HepG2 (cell line): ENCODE measurements around the gene SHC3. TPM values are rescaled to one million over a fixed set of nuclear protein-coding genes. Genes with fewer than 3 reads are reported as not detected.

Source experiments
- ATAC-seq: fragments of 200-7000 bp; cut with Tn5 transposase; 3 replicates; pipeline ENCODE4 v1.9.1; 2020; ENCODE audit warnings: mild to moderate bottlenecking, moderate library complexity
- BruUV-seq: library from RNA; stranded (reverse); fragments of 400-500 nt; replicated peaks from 2 replicates; lab custom pipeline; 2021; lab: Mats Ljungman, UMichigan
- CTCF ChIA-PET: fragments of 300-600 bp; formaldehyde crosslinking; extraction: SDS; loops from one replicate; lab custom pipeline; 2021; ENCODE audit warnings: low total read pairs, inconsistent platforms, low intra/inter-chr PET ratio; lab: Yijun Ruan, JAX
- POLR2A ChIA-PET: fragments of 350-600 bp; sonication (Branson Sonifier 250); formaldehyde crosslinking; loops from one replicate; lab custom pipeline; 2020; ENCODE audit warnings: antibody characterized with exemption, inconsistent platforms; lab: Yijun Ruan, JAX
- DNase-seq: peaks from one replicate; pipeline ENCODE4 v3.0.0-alpha.2; 2015; ENCODE audit warnings: low spot score
- FAIRE-seq: peaks from 3 replicates; lab custom pipeline; 2011; peaks lifted over from hg19 to GRCh38; lab: Jason Lieb, UNC
- H2AFZ ChIP-seq: one replicate; pipeline ENCODE4 v1.6.1; 2011; ENCODE audit warnings: low read length, inconsistent platforms
- H3K27ac ChIP-seq: fragments of 300-600 bp; 3 replicates; pipeline ENCODE4 v1.8.0; 2011; ENCODE audit warnings: mixed run types, mild to moderate bottlenecking, mixed read lengths, low read length, inconsistent platforms; ENCODE audit not compliant: insufficient read depth; ENCODE audit errors: extremely low read length
- H3K27me3 ChIP-seq, 2 experiments: fragments of 200-600 bp in 1 of 2; 2 replicates in 1 of 2; 3 replicates in 1 of 2; pipeline versions ENCODE4 v1.6.0 to v1.8.0; 2011; ENCODE audit warnings: low read length in 2 of 2, mild to moderate bottlenecking in 2 of 2, moderate library complexity in 2 of 2, inconsistent platforms in 1 of 2; ENCODE audit not compliant: insufficient read depth in 2 of 2, control insufficient read depth in 1 of 2
- H3K36me3 ChIP-seq, 2 experiments: fragments of 200-600 bp in 1 of 2; replicated peaks in 1 of 2; 2 replicates in 1 of 2; 3 replicates in 1 of 2; pipeline versions ENCODE4 v1.5.1 to v1.8.0; 2011; ENCODE audit warnings: low read length in 2 of 2, inconsistent platforms in 1 of 2; ENCODE audit not compliant: insufficient read depth in 2 of 2, control insufficient read depth in 1 of 2
- H3K4me1 ChIP-seq: 2 replicates; pipeline ENCODE4 v1.5.1; 2012; ENCODE audit warnings: low read length, inconsistent platforms; ENCODE audit not compliant: insufficient read depth
- H3K4me2 ChIP-seq: 2 replicates; pipeline ENCODE4 v1.6.0; 2011; ENCODE audit warnings: low read depth, low read length, inconsistent platforms
- H3K4me3 ChIP-seq, 3 experiments: fragments of 200-600 bp in 1 of 3; sonication (generic), shearing (Covaris generic) in 1 of 3; replicated peaks in 1 of 3; 2 replicates each; pipeline ENCODE4 v1.5.1; 2011 to 2016; ENCODE audit warnings: low read length in 3 of 3, inconsistent platforms in 2 of 3, low read depth in 2 of 3, mild to moderate bottlenecking in 2 of 3, control low read depth in 1 of 3, mixed read lengths in 1 of 3; ENCODE audit not compliant: insufficient read depth in 1 of 3
- H3K79me2 ChIP-seq: one replicate; pipeline ENCODE4 v1.6.1; 2011; ENCODE audit warnings: low read length, inconsistent platforms; ENCODE audit not compliant: insufficient read depth
- H3K9ac ChIP-seq: 2 replicates; pipeline ENCODE4 v1.6.0; 2011; ENCODE audit warnings: mild to moderate bottlenecking, low read depth, low read length, inconsistent platforms; ENCODE audit not compliant: insufficient read depth
- H3K9me3 ChIP-seq: 2 replicates; pipeline ENCODE4 v1.5.1; 2012; ENCODE audit warnings: mild to moderate bottlenecking, low read length
- H4K20me1 ChIP-seq: 2 replicates; pipeline ENCODE4 v1.6.0; 2011; ENCODE audit warnings: inconsistent platforms, mild to moderate bottlenecking, low read length, moderate library complexity; ENCODE audit not compliant: insufficient read depth
- ARID3A ChIP-seq: IDR thresholded peaks from 2 replicates; pipeline ENCODE4 v1.6.1; 2012; ENCODE audit warnings: low read depth, low read length, improper control_type of control experiment
- BRD4 ChIP-seq: sonication (generic); formaldehyde crosslinking; IDR thresholded peaks from 2 replicates; pipeline ENCODE4 v1.4.0; 2020; ENCODE audit warnings: missing genetic modification reagents
- CEBPZ ChIP-seq: IDR thresholded peaks from 2 replicates; pipeline ENCODE4 v1.6.1; 2012; ENCODE audit warnings: low read length, improper control_type of control experiment
- LCORL ChIP-seq, 2 experiments: fragments of 450-650 bp in 1 of 2; sonication (generic) in 1 of 2; formaldehyde crosslinking in 1 of 2; IDR thresholded peaks; 2 replicates each; pipeline versions ENCODE4 v1.5.0 to v1.6.1; 2017 to 2020; ENCODE audit warnings: antibody characterized with exemption in 1 of 2, missing genetic modification reagents in 1 of 2
- SMARCC2 ChIP-seq: fragments of 450-650 bp; IDR thresholded peaks from 2 replicates; pipeline ENCODE4 v1.6.1; 2017; ENCODE audit warnings: antibody characterized with exemption, mild to moderate bottlenecking
- ZBTB49 ChIP-seq: sonication (generic); formaldehyde crosslinking; IDR thresholded peaks from 2 replicates; pipeline ENCODE4 v1.4.0; 2020; ENCODE audit warnings: missing genetic modification reagents, borderline replicate concordance
- ZNF441 ChIP-seq: sonication (generic); formaldehyde crosslinking; IDR thresholded peaks from 2 replicates; pipeline ENCODE4 v1.7.0; 2021; ENCODE audit warnings: missing genetic modification reagents, borderline replicate concordance
- ZNF775 ChIP-seq: sonication (generic); formaldehyde crosslinking; IDR thresholded peaks from 2 replicates; pipeline ENCODE4 v1.4.0; 2020; ENCODE audit warnings: missing genetic modification reagents, mild to moderate bottlenecking, moderate library complexity, borderline replicate concordance
- WGBS: methylation state at CpG from one replicate; pipeline ENCODE4 v1.1.6; 2017; ENCODE audit warnings: low lambda C conversion rate; 5-methylcytosine and 5-hydroxymethylcytosine counted together
- in situ Hi-C: cut with HindIII; loops from 2 replicates; pipeline ENCODE4 v1.10.0; 2017; ENCODE audit warnings: low pct_unique_long_range_greater_than_20kb; ENCODE audit not compliant: extremely low pct_ligation_motif_present
- intact Hi-C: fragments of 100-400 bp; cut with micrococcal nuclease; formaldehyde crosslinking; loops from one replicate; pipeline ENCODE4 v1.10.0; 2022; ENCODE audit not compliant: unreplicated experiment
- polyA plus RNA-seq, 8 experiments: library from polyadenylated mRNA; depleted of rRNA in 3 of 8; stranded (reverse) in 7 of 8; unstranded in 1 of 8; fragments of >200 nt; fragmentation: Illumina TruSeq in 4 of 8; extraction: Trizol in 4 of 8; gene quantifications; 2 replicates each; pipeline versions ENCODE4 v1.2.1 to v1.2.3, GENCODE V29; 2011 to 2016; ENCODE audit warnings: low read depth in 4 of 8, missing spikeins in 1 of 8, mixed read lengths in 1 of 8; ENCODE audit not compliant: insufficient read depth in 1 of 8
- total RNA-seq, 5 experiments: library from RNA; depleted of rRNA; stranded (reverse); fragments of >200 nt; fragmentation: Illumina TruSeq; extraction: Trizol; gene quantifications; 2 replicates each; pipeline ENCODE4 v1.2.3, GENCODE V29; 2016; ENCODE audit warnings: low read depth in 1 of 5

Gene SHC3
- total and polyA plus RNA-seq, 2 of the 13 experiments (the other 11 are each of a cell fraction or from before 2014, with no cell fraction given), result 0.09 to 0.89 TPM

DNA sequence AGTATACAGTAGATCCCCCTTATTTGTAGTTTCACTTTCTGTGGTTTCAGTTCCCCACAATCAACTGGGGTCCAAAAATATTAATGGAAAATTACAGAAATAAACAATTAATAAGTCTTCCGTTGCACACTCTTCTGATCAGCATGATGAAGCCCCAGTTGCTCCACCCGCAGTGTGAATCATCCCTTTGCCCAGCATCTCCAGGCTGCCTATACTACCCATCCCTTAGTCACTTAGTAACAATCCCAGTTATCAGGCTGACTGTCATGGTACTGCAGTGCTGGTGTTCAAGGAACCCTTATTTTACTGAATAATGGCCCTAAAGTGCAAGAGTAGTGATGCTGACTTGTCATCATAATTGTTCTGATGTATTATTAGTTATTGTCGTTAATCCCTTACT is 28.9 kb downstream of the SHC3 start:
- POLR2A ChIA-PET, result no interaction called here
- H3K9ac ChIP-seq, result no peak overlapping the region
- no peaks in the 10 kb centered on the region for H3K36me3 ChIP-seq
- H3K4me2 ChIP-seq, result no peak overlapping the region
- no peaks in the 10 kb centered on the region for H4K20me1 ChIP-seq
- TF ChIP-seq ZBTB49 (CRISPR knock-in tag), result no peak
- no peak for TF ChIP-seq ARID3A
- no peak for TF ChIP-seq CEBPZ
- TF ChIP-seq ZNF441 (CRISPR knock-in tag), result no peak
- TF ChIP-seq BRD4 (CRISPR knock-in tag), result no peak
- no peak for TF ChIP-seq ZNF775 (CRISPR knock-in tag)
- no peak for TF ChIP-seq SMARCC2
- no peak for TF ChIP-seq LCORL (IDR thresholded peaks at IDR 0.05)
- no peak for TF ChIP-seq LCORL (CRISPR knock-in tag; IDR thresholded peaks at IDR 0.05)
- FAIRE-seq, result no peak
- no peaks in the 10 kb centered on the region for H3K27me3 ChIP-seq
- intact Hi-C loops, result no loop called here
- DNase-seq, result no peak
- WGBS, result 34% methylated on average over 3 of the region's 3 CpGs
- in situ Hi-C loops, result no loop called here
- BruUV-seq, result no TSS peak
- H2AFZ ChIP-seq, result no peak overlapping the region
- no peak overlapping the region for H3K27ac ChIP-seq
- H3K9me3 ChIP-seq, result no peaks in the 10 kb centered on the region
- no peaks in the 10 kb centered on the region for H3K4me1 ChIP-seq
- ATAC-seq, result no peak
- CTCF ChIA-PET, result no interaction called here
- H3K4me3 ChIP-seq, result no peak overlapping the region
- H3K79me2 ChIP-seq, result no peaks in the 10 kb centered on the region
